ENCODE data around the gene MAGEA8.
A peak's percentile ranks its signal among the peaks of the same experiment; 100 is the strongest.
"Not testable (repeated sequence)": the region's sequence is repeated elsewhere in the genome, so short reads cannot be mapped to it uniquely, and the experiment has no call there.

The MAGEA8 gene

GRCh38 chrX:149903889-149904748, 23.1 kb downstream of the MAGEA8 start:
- DNase-seq, result peak; percentile 16

GRCh38 chrX:149908308-149908707, 27.3 kb downstream of the MAGEA8 start:
- DNase-seq, result no peak

GRCh38 chrX:149908727-149909126, 27.7 kb downstream of the MAGEA8 start:
- DNase-seq, result no peak

GRCh38 chrX:149909324-149910177, 28.6 kb downstream of the MAGEA8 start:
- DNase-seq, result no peak

- DNase-seq, result no peak
Measured at GRCh38 chrX:149910178-149910695, 29.3 kb downstream of the MAGEA8 start.

- DNase-seq, result no peak
Measured at GRCh38 chrX:149916745-149917392, 35.9 kb downstream of the MAGEA8 start.

GRCh38 chrX:149923836-149924235, 42.9 kb downstream of the MAGEA8 start:
- DNase-seq, result not testable (repeated sequence)

GRCh38 chrX:149924434-149924833, 43.5 kb downstream of the MAGEA8 start:
- not testable (repeated sequence) for DNase-seq

- DNase-seq, result not testable (repeated sequence)
Measured at GRCh38 chrX:149927245-149927963, 46.4 kb downstream of the MAGEA8 start.

GRCh38 chrX:149927964-149928258, 46.9 kb downstream of the MAGEA8 start:
- DNase-seq, result not testable (repeated sequence)

- not testable (repeated sequence) for DNase-seq
Measured at GRCh38 chrX:149928635-149929034, 47.7 kb downstream of the MAGEA8 start.

GRCh38 chrX:149929400-149929799, 48.4 kb downstream of the MAGEA8 start, which contains the start of gene HSFX4:
Gene HSFX4, plus strand, starts transcription at chrX:149929573. Its CDS starts 72 bp downstream, at chrX:149929645.
- not testable (repeated sequence) for DNase-seq

- not testable (repeated sequence) for DNase-seq
Measured at GRCh38 chrX:149931355-149931754, 50.4 kb downstream of the MAGEA8 start.

GRCh38 chrX:149932150-149932549, 51.2 kb downstream of the MAGEA8 start:
- not testable (repeated sequence) for DNase-seq

- DNase-seq, result not testable (repeated sequence)
Measured at GRCh38 chrX:149932970-149933369, 52.0 kb downstream of the MAGEA8 start.

- DNase-seq, result not testable (repeated sequence)
Measured at GRCh38 chrX:149933547-149933946, 52.6 kb downstream of the MAGEA8 start.

Measured in fibroblast of skin of back (primary cell).